HG02885 (cell line): ENCODE data around the gene CLDN11.

Source experiments
- ATAC-seq: cut with Tn5 transposase; IDR thresholded peaks from one replicate; pipeline ENCODE4 v1.9.1; 2021; ENCODE audit warnings: mild to moderate bottlenecking; ENCODE audit not compliant: unreplicated experiment, poor library complexity

CLDN11 gene

DNA sequence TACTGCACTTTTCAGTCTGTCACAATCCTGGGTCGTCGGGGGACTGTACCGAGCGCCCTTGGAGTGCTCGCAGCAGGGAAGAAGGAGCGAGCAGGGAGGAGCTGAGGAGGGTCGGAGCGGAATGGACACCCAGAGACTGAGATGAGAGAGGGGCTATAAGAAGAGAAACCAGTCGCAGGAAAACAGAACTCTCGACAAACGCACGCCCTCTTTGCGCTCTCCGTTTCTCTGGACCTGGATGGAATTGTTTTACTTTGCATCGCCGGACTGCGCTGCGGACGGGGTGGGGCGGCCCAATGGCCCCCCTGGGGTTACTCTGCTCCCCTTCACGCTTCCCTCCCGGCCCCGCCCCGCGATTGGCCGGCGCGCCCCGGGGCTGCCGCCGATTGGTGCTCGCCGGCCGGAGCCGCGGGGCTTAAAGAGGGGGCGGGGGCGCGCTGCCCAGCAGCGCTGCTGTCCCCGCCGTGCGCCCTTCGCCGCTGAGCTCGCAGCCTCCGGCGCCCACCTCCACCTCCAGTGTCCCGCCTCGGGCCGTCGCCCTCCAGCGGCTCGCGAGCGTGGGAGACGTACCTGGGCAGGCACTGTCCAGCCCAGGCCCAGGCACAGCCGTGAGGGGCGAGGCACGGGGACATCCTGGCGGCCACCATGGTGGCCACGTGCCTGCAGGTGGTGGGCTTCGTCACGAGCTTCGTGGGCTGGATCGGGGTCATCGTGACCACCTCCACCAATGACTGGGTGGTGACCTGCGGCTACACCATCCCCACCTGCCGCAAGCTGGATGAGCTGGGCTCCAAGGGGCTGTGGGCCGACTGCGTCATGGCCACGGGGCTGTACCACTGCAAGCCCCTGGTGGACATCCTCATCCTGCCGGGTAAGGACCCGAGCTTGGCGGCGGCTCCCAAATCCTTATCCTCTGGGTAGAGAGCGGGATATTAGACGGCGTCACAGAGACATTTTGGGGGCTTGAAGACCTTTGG lies at the start of gene CLDN11:
CLDN11 (plus strand) TSS at position 447 of the 977 bp plus-strand sequence; CDS start at position 646, 199 bp downstream.
- no peak for ATAC-seq

GRCh38 chr3:170368921-170369320 lies 49.7 kb upstream of the CLDN11 start:
- no peak for ATAC-seq

DNA sequence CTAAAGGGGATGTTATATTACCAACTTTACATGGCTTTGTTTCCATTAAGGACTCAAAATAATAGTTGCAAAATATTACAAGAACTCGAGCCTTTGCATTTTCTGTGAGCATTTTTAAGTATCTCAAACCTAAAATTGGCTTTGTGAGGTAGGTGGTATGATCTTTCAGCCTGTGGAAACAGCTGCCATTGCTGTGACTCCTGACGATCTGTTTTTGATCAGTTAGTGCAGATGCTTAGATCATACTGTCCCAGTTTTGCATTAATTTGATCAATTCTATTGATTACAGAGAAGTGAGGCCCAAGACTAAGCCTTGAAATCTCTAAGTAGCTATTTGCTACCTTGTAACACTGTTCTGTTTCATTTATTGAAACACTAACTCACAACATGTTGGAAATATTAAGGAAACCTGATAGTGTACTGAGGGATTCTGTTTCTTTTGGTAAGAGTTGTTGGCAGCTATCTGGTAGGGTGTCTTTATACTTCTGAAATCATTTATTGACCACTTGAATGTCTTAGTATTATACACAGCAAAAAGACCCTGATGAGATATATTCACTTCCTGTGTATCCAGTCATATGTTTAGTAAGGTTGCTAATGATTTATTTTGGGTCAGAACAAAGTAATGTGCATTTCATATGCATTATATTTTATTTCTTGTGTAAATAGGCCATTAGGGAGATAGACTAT lies 46.3 kb upstream of the CLDN11 start:
- no peak for ATAC-seq

- no peak for ATAC-seq
Measured at GRCh38 chr3:170383567-170383966, 35.1 kb upstream of the CLDN11 start.

GRCh38 chr3:170386468-170386867 lies 32.2 kb upstream of the CLDN11 start:
- ATAC-seq = no peak

DNA sequence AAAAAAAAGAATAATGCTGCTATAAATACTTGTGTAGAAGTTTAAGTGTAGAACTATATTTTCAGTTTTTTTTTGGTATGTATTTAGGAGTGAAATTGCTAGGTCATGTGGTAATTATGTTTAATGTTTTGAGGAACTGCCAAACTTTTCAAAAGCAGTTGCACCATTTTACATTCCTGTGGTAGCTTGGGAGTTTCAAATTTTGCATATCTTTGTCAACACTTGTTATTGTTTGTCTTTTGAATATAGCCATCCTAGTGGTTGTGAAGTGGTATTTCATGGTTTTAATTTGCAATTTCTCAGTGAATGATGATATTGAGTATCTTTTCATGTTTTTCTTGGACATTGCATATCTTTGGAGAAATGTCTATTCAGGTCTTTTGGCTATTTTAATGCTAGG lies 30.7 kb upstream of the CLDN11 start:
- ATAC-seq = no peak

- ATAC-seq = no peak
Measured at GRCh38 chr3:170391108-170391507, 27.6 kb upstream of the CLDN11 start.

DNA sequence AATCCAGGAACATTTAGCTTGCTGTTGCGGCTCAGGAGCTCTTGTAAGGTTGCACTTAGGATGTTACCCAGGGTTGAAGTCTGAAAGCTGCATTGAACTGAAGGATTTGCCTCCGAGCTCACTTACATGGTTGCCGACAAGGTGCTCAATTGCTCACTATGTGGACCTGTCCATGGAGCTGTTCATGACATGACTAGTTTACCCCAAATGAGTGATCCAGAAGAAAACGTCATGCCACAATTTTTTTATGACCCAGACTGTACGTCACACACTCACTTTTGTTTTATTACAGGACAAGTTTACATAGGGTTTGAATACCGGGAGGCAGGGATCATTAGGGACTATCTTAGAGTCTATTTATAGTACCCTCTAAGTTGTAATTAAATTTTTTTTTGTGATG lies 21.0 kb upstream of the CLDN11 start:
- ATAC-seq = no peak

DNA sequence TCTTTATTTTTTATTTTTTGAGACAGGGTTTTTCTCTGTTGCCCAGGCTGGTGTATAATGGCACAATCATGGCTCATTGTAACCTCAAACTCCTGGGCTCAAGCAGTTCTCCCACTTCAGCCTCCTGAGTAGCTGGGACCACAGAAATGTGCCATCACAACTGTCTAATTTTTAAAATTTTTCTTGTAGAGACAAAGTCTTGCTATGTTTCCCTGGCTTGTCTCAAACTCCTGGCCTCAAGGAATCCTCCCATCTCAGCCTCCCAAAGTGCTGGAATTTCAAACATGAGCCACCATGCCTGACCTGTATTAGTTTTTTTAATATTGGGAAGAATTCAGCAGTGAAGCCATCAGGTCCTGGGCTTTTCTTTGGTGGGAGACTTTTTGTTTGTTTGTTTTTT lies 13.6 kb upstream of the CLDN11 start:
- ATAC-seq = no peak

- ATAC-seq = no peak
Measured at GRCh38 chr3:170410428-170411029, 8.1 kb upstream of the CLDN11 start.

- ATAC-seq = no peak
Measured at GRCh38 chr3:170413291-170413690, 5.4 kb upstream of the CLDN11 start.

DNA sequence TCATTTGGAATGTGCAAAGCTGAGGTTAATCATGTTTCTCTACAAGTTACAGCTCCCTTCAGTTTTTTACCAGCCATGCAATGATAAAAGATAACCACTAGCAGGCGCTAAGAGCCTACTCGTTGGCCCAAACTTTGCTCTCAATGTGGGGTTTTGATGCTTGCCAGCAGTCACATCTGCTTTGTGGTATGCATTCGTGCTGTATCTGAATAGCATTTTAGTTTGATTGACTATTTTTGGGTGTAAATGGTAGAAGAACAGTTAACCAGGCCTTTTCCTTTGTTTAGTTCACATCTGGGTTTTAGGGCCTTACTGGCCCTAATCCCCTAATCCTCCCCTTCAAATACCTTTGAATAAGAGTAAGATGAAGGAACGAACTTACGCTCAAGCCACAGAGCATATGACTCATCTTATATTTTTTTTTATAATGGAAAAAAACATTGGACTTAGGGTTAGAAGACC lies 4.4 kb upstream of the CLDN11 start:
- peak; percentile 66 for ATAC-seq

DNA sequence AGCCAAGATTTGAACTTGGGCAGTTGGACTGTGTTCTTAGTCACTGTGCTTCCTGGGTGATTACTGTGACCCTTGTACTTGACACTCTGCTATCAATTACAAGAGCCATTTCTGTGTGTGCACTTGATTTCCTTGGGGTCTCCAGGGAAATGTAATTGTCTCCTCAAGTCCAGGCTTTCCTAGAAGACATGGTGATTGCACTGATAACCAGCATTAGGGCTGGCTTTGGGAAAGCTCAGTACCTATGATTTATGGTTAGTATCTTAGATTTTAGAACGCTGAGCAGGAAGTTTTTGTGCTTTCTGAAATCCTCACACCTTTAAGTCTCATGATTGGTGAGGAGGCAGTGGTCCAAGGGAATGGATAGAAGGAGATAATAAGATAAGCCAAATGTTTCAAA lies 1.6 kb upstream of the CLDN11 start:
- ATAC-seq = no peak

GRCh38 chr3:170419557-170420087 lies 954 bp downstream of the CLDN11 start:
- no peak for ATAC-seq

GRCh38 chr3:170420307-170420821 lies 1.7 kb downstream of the CLDN11 start:
- no peak for ATAC-seq

DNA sequence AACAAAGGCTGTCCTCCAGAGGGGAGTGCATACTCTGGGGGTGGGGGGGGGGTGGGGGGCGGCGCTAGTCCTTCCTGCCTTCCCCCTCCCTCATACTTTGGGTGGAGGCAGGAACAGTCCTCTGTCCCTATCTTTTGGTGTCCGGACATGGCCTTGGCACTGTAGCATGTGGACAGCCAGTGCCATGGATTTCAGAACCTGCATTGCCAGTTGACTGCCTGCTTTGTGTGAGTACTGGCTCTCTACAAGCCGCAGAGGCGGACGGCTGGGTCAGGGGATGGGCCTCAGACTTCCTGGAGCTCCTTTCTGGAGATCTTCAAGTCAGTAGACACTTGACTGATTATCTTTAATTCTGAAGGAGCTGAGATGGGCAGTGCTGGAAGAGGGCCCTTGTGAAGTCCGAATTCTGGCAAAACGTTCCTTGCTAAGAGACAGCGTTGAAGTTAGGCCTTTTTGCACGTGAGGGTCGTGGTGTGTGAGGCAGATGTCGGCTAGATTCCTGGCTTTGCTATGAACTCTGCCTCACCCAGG lies 2.5 kb downstream of the CLDN11 start:
- ATAC-seq = no peak

GRCh38 chr3:170421758-170422157 lies 3.1 kb downstream of the CLDN11 start:
- no peak for ATAC-seq

DNA sequence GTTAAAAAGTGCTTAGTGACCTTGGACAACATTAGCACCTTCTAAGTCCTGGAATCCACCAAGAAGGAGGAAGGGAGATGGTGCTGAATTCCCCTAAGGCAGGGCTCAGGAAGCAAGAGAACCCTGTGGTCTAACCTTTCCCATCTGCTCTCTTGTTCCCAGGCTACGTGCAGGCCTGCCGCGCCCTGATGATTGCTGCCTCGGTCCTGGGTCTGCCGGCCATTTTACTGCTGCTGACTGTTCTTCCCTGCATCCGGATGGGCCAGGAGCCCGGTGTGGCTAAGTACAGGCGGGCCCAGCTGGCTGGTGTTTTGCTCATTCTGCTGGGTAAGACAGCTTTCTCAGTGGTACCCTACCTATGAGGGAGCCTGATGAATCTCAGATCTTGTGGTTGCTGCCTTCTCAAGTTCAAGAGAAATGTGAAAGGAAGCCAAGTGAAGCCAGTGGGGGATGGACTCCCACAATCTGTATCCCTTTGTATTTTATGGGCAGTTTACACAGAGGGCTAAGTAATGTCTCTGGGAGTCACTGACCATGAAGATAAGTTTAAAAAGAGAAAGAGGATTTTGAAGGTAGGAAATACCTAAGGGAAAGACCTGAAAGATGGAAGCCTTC lies 4.4 kb downstream of the CLDN11 start:
- no peak for ATAC-seq

- ATAC-seq = no peak
Measured at GRCh38 chr3:170424879-170425278, 6.2 kb downstream of the CLDN11 start.
